SJCRH30 (cell line): ENCODE measurements around the gene PTPRK. TPM values are rescaled to one million over a fixed set of nuclear protein-coding genes. Genes with fewer than 3 reads are reported as not detected.
"Not testable (repeated sequence)": the region's sequence is repeated elsewhere in the genome, so short reads cannot be mapped to it uniquely, and the experiment has no call there.

Source experiments
- DNase-seq, 2 experiments: peaks; one replicate each; pipeline ENCODE4 v3.0.0-alpha.2; 2015 to 2020
- H3K27ac ChIP-seq: fragments of 250-450 bp; sonication (Bioruptor Pico); 2 replicates; pipeline ENCODE4 v1.5.1; 2020; ENCODE audit warnings: mild to moderate bottlenecking, moderate library complexity
- H3K27me3 ChIP-seq: fragments of 250-450 bp; sonication (Bioruptor Pico); 2 replicates; pipeline ENCODE4 v1.5.1; 2020; ENCODE audit warnings: mild to moderate bottlenecking, moderate library complexity
- H3K36me3 ChIP-seq: fragments of 250-450 bp; sonication (Bioruptor Pico); 2 replicates; pipeline ENCODE4 v1.5.1; 2020; ENCODE audit warnings: mild to moderate bottlenecking, moderate library complexity
- H3K4me1 ChIP-seq: fragments of 250-450 bp; sonication (Bioruptor Pico); 2 replicates; pipeline ENCODE4 v1.5.1; 2020; ENCODE audit warnings: mild to moderate bottlenecking, moderate library complexity
- H3K4me3 ChIP-seq: fragments of 250-450 bp; sonication (Bioruptor Pico); 2 replicates; pipeline ENCODE4 v1.5.1; 2020; ENCODE audit warnings: mild to moderate bottlenecking, moderate library complexity
- H3K9me3 ChIP-seq: fragments of 250-450 bp; sonication (Bioruptor Pico); replicated peaks from 2 replicates; pipeline ENCODE4 v1.5.1; 2020; ENCODE audit warnings: mild to moderate bottlenecking, moderate library complexity
- total RNA-seq: library from RNA; depleted of rRNA; stranded (reverse); fragments of >200 nt; shearing (Covaris generic); gene quantifications from 2 replicates; pipeline ENCODE4 v1.2.3, GENCODE V29; 2014

PTPRK gene
- total RNA-seq, 1 experiment from 2014 or later = 31.4 TPM

GRCh38 chr6:128487746-128488145 is 32.7 kb downstream of the PTPRK start:
- H3K4me1 ChIP-seq = peaks cover 24% of the 10 kb centered on the region
- H3K36me3 ChIP-seq = no peaks in the 10 kb centered on the region
- H3K27ac ChIP-seq = no peak overlapping the region
- no peak overlapping the region for H3K4me3 ChIP-seq
- no peaks in the 10 kb centered on the region for H3K9me3 ChIP-seq
- H3K27me3 ChIP-seq = no peaks in the 10 kb centered on the region
- DNase-seq = no peak

DNA sequence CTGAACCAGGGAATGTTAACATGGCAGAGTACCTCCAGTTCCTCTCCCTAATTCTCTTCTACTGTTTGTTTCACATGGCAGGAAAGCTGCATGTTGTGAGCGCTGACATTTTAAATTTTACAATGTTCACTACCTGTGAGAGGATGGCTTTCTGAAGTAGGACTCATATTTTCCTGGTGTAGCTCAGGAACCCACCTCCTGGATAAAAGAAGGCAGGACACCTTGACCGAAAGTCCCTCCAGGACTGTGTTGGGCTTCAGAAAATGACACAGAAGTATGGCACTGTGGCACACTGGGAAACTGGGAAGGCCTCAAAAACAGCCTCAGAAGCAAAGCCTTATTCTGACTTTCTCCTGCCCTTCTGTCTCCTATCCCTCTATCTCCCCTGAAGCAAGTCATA is 33.3 kb downstream of the PTPRK start:
- no peak overlapping the region for H3K27ac ChIP-seq
- H3K36me3 ChIP-seq = no peaks in the 10 kb centered on the region
- no peaks in the 10 kb centered on the region for H3K9me3 ChIP-seq
- no peak overlapping the region for H3K4me3 ChIP-seq
- H3K27me3 ChIP-seq = no peaks in the 10 kb centered on the region
- no peak for DNase-seq
- peaks cover 26% of the 10 kb centered on the region for H3K4me1 ChIP-seq

GRCh38 chr6:128486580-128486979 is 33.8 kb downstream of the PTPRK start:
- DNase-seq, H3K9me3 ChIP-seq, H3K27me3 ChIP-seq, H3K36me3 ChIP-seq, H3K4me3 ChIP-seq, H3K27ac ChIP-seq: not testable (repeated sequence)
- H3K4me1 ChIP-seq = peaks cover 26% of the 10 kb centered on the region

GRCh38 chr6:128483472-128484135 is 36.8 kb downstream of the PTPRK start:
- Histone ChIP-seq H3K27me3 (no peaks in the 10 kb centered on the region), H3K36me3 (no peaks in the 10 kb centered on the region), H3K4me3 (no peak overlapping the region), H3K9me3 (no peaks in the 10 kb centered on the region), H3K27ac (no peak overlapping the region), H3K4me1 (peaks cover 16% of the 10 kb centered on the region)
- no peak for DNase-seq

DNA sequence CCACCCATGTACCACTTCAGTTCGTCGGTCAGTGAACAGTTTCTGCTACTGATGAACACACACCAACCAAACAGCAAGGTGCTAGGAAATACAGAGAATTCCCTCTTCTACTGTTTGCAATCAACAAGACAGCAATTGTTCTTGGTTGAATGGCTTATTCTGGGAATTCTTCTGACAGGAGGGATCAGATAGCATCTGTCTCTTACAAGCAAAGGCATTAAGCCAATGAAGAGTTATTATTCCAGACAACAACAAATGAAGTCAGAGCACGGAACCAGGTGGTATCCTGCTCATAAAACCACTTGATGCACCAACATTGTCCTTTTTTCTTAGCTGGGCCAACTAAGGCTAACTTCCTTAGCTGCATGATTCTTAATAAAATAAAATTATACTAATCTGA is 37.8 kb downstream of the PTPRK start:
- no peaks in the 10 kb centered on the region for H3K9me3 ChIP-seq
- no peaks in the 10 kb centered on the region for H3K36me3 ChIP-seq
- H3K27me3 ChIP-seq = no peaks in the 10 kb centered on the region
- peaks cover 16% of the 10 kb centered on the region for H3K4me1 ChIP-seq
- peak overlapping the region; percentile 3; the same call in 1 of the 2 replicates for H3K27ac ChIP-seq
- DNase-seq = peak in 1 of 2 experiments; percentile 67
- no peak overlapping the region for H3K4me3 ChIP-seq

DNA sequence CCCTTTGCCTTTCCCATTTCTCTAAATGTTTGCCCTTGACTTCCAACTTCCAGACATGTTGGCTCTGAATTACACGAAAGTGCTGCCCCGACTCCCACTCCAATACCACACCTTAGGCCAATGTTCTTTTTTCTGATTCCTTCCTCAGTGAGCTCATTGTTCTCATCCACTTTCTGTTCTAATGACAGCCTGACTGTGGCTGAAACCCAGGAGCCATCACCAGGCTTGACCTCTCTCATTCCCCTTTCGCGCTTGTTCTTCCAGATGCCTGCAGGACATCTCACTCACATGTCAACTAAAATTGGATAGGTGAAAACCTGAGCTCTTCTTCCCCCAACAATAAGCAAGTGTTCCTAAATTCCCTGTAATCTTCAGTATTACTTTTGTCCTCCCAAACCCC is 40.4 kb downstream of the PTPRK start:
- no peak overlapping the region for H3K4me3 ChIP-seq
- DNase-seq = no peak
- H3K36me3 ChIP-seq = no peaks in the 10 kb centered on the region
- H3K4me1 ChIP-seq = peaks cover 16% of the 10 kb centered on the region
- H3K27me3 ChIP-seq = no peaks in the 10 kb centered on the region
- no peak overlapping the region for H3K27ac ChIP-seq
- no peaks in the 10 kb centered on the region for H3K9me3 ChIP-seq

- Histone ChIP-seq H3K27ac (no peak overlapping the region), H3K36me3 (no peaks in the 10 kb centered on the region), H3K4me3 (no peak overlapping the region), H3K27me3 (no peaks in the 10 kb centered on the region), H3K9me3 (no peaks in the 10 kb centered on the region), H3K4me1 (peaks cover 16% of the 10 kb centered on the region)
- DNase-seq = no peak
Measured at GRCh38 chr6:128479048-128479666, 41.2 kb downstream of the PTPRK start.

GRCh38 chr6:128478230-128479047 is 42.0 kb downstream of the PTPRK start:
- Histone ChIP-seq H3K36me3 (no peaks in the 10 kb centered on the region), H3K4me1 (peaks cover 14% of the 10 kb centered on the region), H3K27ac (no peak overlapping the region), H3K9me3 (no peaks in the 10 kb centered on the region), H3K27me3 (no peaks in the 10 kb centered on the region), H3K4me3 (no peak overlapping the region)
- no peak for DNase-seq

- Histone ChIP-seq H3K4me1 (no peaks in the 10 kb centered on the region), H3K9me3 (no peaks in the 10 kb centered on the region), H3K4me3 (no peak overlapping the region), H3K27ac (no peak overlapping the region), H3K27me3 (no peaks in the 10 kb centered on the region), H3K36me3 (no peaks in the 10 kb centered on the region)
- no peak for DNase-seq
Measured at GRCh38 chr6:128474933-128475332, 45.5 kb downstream of the PTPRK start.

- Histone ChIP-seq H3K27me3 (no peaks in the 10 kb centered on the region), H3K27ac (no peak overlapping the region), H3K4me1 (no peaks in the 10 kb centered on the region), H3K4me3 (no peak overlapping the region), H3K9me3 (no peaks in the 10 kb centered on the region), H3K36me3 (no peaks in the 10 kb centered on the region)
- no peak for DNase-seq
Measured at GRCh38 chr6:128474481-128474880, 45.9 kb downstream of the PTPRK start.

GRCh38 chr6:128471907-128472306 is 48.5 kb downstream of the PTPRK start:
- Histone ChIP-seq H3K4me1 (no peaks in the 10 kb centered on the region), H3K27me3 (no peaks in the 10 kb centered on the region), H3K36me3 (no peaks in the 10 kb centered on the region), H3K4me3 (no peak overlapping the region), H3K9me3 (no peaks in the 10 kb centered on the region), H3K27ac (no peak overlapping the region)
- no peak for DNase-seq

DNA sequence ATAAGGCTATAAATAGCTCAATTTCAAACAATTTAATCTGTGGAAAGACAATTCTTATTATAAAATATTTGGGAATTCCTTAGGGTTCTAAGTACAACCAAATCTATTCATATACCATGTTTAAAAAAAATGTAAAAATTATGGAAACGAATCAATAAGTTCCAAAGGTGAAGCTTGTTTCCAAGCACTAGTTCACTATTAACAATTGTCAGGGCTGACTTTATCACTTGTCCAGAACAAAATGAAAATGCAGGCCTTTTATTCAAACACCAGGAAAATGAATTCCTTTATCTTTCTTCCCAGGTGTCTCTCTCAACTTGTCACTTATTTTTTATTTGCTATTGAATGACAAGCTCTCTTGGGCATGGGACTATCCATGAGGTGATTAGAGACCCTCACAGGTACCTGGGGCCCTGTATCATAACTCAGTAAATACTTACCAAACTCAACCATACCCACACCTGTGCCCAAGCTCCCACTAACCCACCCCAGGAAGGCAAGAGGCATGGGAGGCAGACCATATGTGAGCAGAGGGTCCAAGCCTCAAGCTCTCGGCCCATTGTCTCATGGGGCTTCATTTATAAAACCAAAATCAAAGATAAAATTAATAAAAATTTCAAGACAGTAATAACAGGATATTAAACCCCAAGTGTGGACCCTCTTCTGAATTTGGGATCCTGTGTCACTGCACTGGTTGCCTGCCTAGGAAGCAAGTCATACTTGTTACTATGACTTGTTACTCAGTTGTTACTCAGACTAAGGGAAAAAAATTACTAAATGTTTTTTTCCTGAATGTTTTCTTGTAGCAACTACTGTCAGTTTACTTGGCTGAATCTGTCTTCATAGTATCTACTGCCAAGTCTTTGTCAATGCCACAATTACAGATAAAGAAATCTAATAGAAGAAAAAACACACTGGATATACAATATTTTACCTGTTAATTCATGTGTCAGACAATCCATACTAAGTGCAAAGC is 54.7 kb downstream of the PTPRK start:
- H3K4me1 ChIP-seq = no peaks in the 10 kb centered on the region
- no peak for DNase-seq
- H3K27ac ChIP-seq = no peak overlapping the region
- no peaks in the 10 kb centered on the region for H3K36me3 ChIP-seq
- no peaks in the 10 kb centered on the region for H3K9me3 ChIP-seq
- H3K27me3 ChIP-seq = no peaks in the 10 kb centered on the region
- H3K4me3 ChIP-seq = no peak overlapping the region

- Histone ChIP-seq H3K9me3 (no peaks in the 10 kb centered on the region), H3K27me3 (no peaks in the 10 kb centered on the region), H3K4me3 (no peak overlapping the region), H3K36me3 (no peaks in the 10 kb centered on the region), H3K27ac (no peak overlapping the region), H3K4me1 (no peaks in the 10 kb centered on the region)
- no peak for DNase-seq
Measured at GRCh38 chr6:128464790-128465189, 55.6 kb downstream of the PTPRK start.

GRCh38 chr6:128463942-128464341 is 56.5 kb downstream of the PTPRK start:
- H3K4me1 ChIP-seq = no peaks in the 10 kb centered on the region
- H3K27me3 ChIP-seq = no peaks in the 10 kb centered on the region
- H3K4me3 ChIP-seq = no peak overlapping the region
- H3K36me3 ChIP-seq = no peaks in the 10 kb centered on the region
- H3K9me3 ChIP-seq = no peaks in the 10 kb centered on the region
- no peak for DNase-seq
- no peak overlapping the region for H3K27ac ChIP-seq
